GM21717 (cell line): ENCODE measurements around the gene CHPT1.
"Not testable (repeated sequence)": the region's sequence is repeated elsewhere in the genome, so short reads cannot be mapped to it uniquely, and the experiment has no call there.

ENCODE experiments used
- ATAC-seq: cut with Tn5 transposase; IDR thresholded peaks from one replicate; pipeline ENCODE4 v1.9.1; 2021; ENCODE audit warnings: mild to moderate bottlenecking, moderate library complexity; ENCODE audit not compliant: unreplicated experiment

CHPT1 gene

DNA sequence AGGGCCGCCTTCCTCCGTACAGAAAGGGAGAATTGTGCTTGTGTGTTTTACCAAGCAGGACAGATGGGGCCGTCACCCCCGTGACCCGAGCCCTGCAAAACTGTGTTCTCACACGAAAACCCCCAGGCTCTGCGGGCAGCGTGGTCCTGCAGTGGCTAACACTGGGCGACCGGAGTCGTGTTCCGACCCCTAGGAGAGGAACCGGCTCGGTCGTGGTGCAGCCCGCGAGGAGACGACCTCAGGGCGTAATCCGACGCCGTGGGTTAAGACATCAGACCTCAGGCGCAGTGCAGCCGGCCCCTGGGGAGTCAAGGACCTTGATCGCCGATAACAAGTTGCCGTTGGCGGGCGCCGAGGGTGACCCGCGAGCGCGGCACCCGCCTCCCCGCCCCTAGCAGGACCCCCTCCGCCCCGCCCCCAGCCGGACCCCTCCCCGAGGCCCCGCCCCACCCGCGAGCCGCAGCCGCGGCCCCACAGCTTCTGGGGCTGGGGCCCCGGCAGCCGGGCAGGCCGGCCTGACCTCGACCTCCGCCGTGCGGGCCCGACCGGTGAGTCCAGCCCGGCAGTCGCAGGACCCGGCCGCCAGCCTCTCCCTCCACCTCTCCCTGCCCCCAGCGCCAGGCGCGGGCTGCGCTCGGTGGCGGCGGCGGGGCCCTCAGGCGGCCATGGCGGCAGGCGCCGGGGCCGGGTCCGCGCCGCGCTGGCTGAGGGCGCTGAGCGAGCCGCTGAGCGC lies at the start of gene CHPT1:
Gene CHPT1 (plus strand): TSS at position 444 of the 733 bp plus-strand sequence. CDS start 222 bp downstream, at position 666.
- peak; percentile 68 for ATAC-seq

GRCh38 chr12:101647711-101648110 lies 49.7 kb upstream of the CHPT1 start:
- ATAC-seq, result peak; percentile 53

- peak; percentile 52 for ATAC-seq
Observed at GRCh38 chr12:101648195-101648594, 49.2 kb upstream of the CHPT1 start.

DNA sequence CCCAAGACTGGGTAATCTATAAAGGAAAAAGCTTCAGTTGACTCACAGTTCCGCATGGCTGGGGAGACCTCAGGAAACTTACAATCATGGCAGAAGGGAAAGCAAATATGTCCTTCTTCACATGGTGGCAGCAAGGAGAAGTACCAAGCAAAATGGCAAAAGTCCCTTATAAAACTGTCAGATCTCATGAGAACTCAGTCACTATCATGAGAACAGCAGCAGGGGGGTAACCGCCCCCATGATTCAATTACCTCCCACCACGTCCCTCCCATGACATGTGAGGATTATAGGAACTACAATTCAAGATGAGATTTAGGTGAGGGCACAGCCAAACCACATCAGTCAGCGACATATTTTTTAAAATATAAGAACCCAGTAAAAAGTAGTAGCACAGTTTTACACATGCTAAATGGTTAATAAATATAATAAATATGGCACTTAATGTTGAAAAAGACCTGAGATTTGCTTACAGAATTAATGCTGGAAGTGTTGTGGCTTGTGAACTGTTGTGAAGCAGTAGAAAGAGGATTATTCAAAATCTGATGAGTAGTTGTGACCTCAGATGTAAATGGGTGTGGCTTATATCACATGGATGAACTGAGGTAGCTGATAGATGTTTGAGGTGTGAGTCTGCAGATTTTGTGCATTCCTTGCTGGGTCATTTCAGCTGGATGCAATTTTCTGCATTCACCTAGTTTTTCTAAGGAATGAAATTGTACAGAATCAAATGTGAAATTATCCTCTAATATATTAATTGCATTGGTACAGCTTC lies 46.9 kb upstream of the CHPT1 start:
- no peak for ATAC-seq

DNA sequence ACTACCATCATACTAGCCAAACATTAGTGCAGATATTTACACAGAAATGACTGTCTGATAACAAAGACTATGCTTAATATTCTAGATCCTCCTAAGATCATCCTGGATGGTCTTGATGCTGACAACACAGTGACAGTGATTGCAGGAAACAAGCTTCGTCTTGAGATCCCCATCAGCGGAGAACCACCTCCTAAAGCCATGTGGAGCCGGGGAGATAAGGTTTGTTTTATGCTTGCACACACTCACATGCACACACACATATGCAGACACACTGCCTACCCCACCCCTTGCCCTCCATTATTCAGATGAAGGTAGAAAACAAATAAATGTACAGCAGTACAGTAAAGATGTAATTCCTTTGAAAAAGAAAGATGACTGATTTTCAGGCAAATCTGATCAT lies 44.4 kb upstream of the CHPT1 start:
- ATAC-seq, result no peak

DNA sequence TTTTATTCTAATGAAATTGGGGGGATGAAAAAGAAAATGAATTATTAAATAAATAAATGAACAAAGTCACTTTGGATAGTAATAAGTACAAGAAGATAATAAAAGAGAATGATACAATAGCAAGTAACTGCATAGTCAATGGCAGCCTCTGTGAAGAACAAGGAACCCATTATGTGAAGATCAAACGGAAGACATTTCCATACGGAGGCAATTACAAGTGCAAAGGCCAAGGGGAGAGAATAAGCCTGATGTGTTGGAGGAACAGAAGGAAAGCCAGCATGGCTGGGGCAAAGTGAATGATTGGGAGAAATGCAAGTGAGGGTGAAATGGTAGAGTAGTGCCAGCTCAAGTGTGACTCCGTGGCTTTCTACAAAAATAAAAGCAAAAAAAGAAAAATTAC lies 43.9 kb upstream of the CHPT1 start:
- no peak for ATAC-seq

DNA sequence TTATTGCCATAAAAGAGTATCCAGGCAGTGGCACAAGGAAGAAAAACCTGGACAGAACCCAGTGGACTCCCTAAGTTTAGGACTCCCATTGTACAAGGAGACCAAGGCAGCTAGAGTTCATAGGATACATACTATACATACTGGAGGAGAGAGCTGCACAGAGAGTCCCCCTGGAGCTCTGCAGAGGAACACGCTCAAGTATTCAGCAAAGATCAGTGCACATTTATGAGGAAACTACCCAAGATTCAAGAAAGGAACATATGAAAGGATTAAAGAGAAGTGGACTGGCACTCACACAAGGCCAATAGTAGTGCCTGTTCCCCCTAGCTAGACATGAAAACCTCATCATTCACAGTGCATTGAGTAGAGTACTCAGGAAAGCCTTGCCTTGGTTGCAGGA lies 43.0 kb upstream of the CHPT1 start:
- ATAC-seq, result no peak

DNA sequence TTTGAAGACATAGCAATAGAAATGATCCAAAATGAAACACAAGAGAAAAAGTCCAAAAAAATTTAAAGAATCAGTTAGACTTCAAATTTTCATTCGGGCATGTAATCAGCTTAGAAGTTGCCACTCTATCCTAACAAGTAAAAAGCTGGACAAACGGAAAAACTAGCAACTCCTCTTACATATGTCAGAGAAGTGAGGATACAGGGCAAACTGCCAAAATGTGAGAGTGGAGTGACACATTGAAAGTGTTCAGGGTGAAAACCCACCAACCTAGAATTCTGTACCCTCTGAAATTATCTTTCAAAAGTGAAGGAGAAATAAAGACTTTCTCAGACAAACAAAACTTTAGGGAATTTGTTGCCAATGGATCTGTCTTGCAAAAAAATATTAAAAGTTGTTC lies 42.0 kb upstream of the CHPT1 start:
- ATAC-seq, result no peak

DNA sequence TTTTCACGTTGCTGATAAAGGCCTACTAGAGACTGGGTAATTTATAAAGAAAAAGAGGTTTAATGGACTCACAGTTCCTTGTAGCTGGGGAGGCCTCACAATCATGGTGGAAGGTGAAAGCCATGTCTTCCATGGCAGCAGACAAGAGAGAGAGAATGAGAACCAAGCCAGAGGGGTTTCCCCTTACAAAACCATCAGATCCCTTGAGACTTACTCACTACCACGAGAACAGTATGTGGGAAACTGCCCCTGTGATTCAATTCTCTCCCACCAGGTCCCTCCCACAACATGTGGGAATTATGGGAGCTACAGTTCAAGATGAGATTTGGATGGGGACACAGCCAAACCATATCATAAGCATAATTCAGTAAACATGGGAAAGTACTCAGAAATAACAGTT lies 36.8 kb upstream of the CHPT1 start:
- not testable (repeated sequence) for ATAC-seq

DNA sequence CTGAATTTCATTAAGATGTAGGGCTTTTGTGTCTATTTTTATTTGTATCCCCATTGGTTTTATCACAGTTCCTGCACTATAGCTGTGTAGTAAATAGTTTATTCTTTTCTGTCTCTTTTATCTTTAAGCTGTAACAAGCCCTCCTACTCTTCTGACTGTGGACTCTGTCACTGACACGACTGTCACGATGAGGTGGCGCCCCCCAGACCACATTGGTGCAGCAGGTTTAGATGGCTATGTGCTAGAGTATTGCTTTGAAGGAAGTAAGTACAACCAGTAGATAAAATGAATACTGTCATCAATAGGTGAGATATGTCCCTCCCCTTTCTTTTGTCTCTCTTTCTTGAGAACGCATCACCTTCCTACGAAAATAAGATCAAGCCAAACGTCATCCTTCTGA lies 34.1 kb upstream of the CHPT1 start:
- ATAC-seq, result no peak

GRCh38 chr12:101664992-101665391 lies 32.4 kb upstream of the CHPT1 start:
- no peak for ATAC-seq

DNA sequence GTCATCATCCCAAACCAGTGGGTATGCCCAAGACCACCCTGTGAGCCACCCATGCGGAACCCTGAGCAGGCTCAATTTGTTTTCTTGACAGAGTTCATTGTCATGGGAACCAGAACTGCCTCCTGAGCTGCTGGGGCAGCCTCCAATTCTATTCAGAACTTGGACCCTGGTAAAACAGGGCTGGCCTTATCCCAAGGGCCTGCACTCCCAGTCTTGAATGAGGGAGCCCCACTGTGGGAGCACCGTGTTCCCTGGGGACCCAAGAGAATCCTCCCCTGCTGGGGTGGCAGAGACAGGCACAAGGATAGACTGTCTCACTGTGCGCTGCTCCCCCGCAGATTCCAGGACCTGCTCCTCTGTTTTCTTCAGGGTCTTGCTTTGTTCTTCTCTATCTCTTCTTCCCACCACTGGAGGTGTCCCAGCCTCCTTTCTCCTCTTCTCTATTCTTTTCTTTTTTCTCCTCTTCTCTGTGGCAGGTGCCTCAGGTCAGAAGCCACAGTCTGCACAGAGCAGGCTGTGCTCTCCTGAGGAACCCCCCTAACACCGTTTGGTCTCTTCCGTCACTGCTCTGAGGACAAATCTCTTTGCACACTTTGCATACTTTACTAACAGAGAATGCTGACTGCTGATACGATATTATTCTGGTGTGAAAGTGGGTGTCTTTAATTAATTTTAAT lies 31.2 kb upstream of the CHPT1 start:
- no peak for ATAC-seq

- ATAC-seq, result no peak
Observed at GRCh38 chr12:101667591-101667990, 29.8 kb upstream of the CHPT1 start.

DNA sequence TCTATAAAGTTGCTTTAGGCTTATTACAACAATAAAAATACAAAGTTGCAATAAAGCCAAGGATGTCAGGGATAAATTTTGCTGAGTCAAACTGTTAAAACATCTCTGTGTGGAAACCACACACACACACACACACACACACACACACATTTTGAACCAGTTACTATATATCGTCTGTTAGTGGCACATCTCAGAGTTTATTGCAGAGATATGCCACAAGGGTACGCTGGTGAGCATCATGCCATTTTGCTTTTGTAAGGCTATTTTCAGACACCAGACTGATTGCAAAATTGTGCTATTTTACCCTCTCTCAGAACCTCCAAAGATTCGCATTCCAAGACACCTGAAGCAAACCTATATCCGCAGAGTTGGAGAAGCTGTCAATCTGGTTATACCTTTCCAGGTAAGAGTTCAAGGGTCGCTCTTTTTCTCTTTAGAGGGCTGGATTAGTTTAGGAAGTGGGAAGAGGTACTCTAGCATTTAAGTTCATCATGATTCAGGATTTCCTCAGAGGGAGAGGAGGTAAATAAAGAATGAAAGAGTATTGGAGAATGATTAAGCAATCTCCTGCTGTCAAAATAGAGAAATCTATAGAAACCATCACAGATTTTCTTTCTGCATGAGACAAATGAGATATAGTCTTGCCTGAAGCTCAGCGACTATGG lies 27.3 kb upstream of the CHPT1 start:
- no peak for ATAC-seq

DNA sequence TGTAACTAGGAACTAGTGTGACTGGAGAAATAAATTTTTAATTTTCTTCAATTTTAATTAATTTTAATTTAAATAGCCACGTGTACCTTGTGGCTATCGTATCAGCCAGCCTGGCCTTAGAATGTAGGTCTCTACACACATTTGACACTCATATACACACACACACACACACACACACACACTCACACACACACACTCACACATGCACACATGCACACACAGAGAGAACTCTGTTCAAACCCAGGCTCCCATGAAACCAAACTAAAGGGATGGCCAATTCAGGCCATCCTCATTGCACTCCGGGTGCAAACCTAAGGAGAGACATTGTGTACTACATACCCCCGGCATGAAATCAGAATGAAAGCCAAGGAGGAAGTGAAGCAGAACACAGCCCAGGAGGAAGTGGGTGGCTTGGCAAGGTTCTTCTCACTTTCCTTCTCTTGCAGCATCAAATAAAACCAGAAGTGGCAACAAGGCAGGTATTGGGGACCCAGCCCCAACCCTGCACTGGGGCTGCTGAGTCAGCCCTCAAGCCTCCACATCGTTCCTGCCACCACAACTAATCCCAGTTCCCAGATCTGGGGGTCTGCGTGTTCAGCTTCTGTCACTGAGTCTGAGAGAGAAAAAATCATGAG lies 26.2 kb upstream of the CHPT1 start:
- ATAC-seq, result peak; percentile 89

DNA sequence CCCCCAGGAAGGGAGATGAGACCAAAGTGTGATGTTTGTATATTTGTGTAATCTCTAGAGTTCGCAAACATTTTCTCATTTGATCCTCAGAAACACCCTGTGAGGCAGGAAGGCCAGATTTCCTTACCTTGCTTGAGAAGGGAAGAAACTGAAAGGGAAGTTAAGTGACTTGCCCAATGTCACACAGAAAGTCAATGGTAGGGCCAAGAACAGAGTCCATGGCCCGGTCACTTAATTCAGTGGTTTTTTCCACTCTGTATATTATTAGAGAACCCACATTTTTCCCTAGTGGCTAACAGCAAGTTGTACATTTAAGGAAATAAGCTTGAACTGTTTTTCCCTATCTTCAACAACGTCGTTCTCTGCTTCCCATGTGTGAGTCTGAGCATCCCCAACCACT lies 25.6 kb upstream of the CHPT1 start:
- peak; percentile 4 for ATAC-seq

- ATAC-seq, result no peak
Observed at GRCh38 chr12:101675555-101675954, 21.9 kb upstream of the CHPT1 start.

DNA sequence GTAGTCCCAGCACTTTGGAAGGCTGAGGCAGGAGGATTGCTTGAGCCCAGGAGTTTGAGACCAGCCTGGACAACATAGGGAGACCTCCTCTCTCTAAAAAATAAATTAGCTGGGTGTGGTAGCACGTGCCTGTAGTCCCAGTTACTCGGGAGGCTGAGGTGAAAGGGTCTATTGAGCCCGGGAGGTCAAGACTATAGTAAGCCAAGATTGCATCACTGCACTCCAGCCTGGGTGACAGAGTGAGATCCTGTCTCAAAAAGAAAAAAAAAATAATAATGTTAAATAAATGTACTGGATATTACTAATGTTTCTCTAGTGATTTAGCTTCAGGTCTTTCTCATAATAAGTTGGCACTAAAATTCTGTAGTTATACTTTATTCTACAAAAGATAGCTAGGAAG lies 20.9 kb upstream of the CHPT1 start:
- not testable (repeated sequence) for ATAC-seq

DNA sequence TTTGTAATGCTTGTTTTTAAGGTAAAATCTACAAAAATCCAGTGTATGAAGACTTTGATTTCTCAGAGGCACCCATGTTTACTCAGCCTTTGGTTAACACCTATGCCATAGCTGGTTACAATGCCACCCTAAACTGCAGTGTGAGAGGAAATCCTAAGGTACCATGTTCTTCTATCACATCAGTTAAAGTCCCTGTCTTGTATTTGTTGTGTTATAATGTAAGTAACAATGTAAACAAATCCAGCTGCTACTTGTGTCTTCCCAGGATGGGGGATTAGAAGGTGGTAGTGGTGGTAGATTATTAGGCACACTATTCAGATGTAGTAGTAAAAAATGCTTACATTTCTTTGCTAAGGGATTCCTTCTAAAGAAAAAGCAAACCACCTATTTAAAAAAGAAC lies 19.4 kb upstream of the CHPT1 start:
- ATAC-seq, result no peak

GRCh38 chr12:101680240-101680639 lies 17.2 kb upstream of the CHPT1 start:
- ATAC-seq, result no peak

GRCh38 chr12:101680647-101681046 lies 16.8 kb upstream of the CHPT1 start:
- no peak for ATAC-seq
